GM13977 (cell line): Measurements from ENCODE around the gene PGRMC2.

Experiments
- DNase-seq: peaks from one replicate; pipeline ENCODE4 v3.0.0; 2012; ENCODE audit warnings: low spot score
- in situ Hi-C: fragments of 300-500 bp; cut with MboI; formaldehyde crosslinking; loops from one replicate; pipeline ENCODE4 v1.12.0; 2022; ENCODE audit warnings: low sequenced_read_pairs, low pct_unique_long_range_greater_than_20kb, mixed read lengths, inconsistent platforms; ENCODE audit not compliant: unreplicated experiment
- TF ChIP-seq, protein P1 (sequence below): IDR thresholded peaks from 2 replicates; pipeline ENCODE4 v1.5.1; 2012; ENCODE audit warnings: mild to moderate bottlenecking, control low read depth; ENCODE audit not compliant: insufficient read depth; ENCODE audit errors: extremely low read depth, missing control alignments

PGRMC2 gene, protein sequence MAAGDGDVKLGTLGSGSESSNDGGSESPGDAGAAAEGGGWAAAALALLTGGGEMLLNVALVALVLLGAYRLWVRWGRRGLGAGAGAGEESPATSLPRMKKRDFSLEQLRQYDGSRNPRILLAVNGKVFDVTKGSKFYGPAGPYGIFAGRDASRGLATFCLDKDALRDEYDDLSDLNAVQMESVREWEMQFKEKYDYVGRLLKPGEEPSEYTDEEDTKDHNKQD

DNA sequence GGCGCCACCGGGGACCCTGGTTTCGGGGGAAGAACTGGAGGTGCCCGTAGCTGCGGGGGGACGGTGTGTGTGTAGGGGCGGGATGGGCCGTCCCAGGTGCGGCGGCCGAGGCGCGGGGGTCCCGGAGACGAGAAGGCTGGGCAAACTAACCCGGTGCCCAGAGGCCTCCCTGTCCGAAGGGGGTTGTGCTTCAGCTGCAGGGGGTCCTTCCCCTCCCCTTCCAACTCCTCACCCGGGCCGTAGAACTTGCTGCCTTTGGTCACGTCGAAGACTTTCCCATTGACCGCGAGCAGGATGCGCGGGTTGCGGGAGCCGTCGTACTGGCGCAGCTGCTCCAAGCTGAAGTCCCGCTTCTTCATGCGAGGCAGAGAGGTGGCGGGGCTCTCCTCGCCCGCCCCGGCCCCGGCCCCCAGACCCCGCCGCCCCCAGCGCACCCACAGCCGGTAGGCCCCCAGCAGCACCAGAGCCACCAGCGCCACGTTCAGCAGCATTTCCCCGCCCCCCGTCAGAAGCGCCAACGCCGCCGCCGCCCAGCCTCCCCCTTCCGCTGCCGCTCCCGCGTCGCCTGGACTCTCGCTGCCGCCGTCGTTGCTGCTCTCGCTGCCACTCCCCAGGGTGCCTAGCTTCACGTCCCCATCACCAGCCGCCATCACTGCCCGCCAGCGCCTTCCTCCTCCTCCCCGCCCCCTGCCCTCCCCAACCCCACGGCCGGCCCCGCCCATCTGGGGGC, at the start of gene PGRMC2:
PGRMC2 (minus strand) TSS at position 673 of the 730 bp plus-strand sequence; CDS start at position 650, 23 bp downstream.
- DNase-seq, result peak; percentile 16
- TF ChIP-seq, protein P1, sequence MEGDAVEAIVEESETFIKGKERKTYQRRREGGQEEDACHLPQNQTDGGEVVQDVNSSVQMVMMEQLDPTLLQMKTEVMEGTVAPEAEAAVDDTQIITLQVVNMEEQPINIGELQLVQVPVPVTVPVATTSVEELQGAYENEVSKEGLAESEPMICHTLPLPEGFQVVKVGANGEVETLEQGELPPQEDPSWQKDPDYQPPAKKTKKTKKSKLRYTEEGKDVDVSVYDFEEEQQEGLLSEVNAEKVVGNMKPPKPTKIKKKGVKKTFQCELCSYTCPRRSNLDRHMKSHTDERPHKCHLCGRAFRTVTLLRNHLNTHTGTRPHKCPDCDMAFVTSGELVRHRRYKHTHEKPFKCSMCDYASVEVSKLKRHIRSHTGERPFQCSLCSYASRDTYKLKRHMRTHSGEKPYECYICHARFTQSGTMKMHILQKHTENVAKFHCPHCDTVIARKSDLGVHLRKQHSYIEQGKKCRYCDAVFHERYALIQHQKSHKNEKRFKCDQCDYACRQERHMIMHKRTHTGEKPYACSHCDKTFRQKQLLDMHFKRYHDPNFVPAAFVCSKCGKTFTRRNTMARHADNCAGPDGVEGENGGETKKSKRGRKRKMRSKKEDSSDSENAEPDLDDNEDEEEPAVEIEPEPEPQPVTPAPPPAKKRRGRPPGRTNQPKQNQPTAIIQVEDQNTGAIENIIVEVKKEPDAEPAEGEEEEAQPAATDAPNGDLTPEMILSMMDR, result no peak
- in situ Hi-C loops, result no loop called here

DNA sequence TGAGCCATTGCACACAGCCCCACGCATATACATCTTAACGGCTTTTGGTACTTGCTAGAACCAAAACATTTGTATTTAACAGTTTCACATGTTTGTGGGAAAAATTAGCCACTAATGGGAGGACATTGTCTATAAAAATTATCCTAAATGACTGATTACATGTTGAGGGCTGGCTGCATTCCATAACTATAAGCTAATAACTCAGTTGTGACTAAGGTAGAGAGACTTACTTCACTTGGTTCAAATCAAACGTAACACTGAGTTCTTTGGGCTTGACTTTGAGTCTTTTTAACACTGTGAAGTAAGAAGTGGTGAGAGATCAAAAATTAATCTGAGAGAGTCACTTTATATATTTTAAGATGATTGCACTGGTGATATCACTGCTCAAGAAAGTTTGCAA, 47.9 kb upstream of the PGRMC2 start:
- in situ Hi-C loops, result no loop called here
- TF ChIP-seq, protein P1, result no peak
- no peak for DNase-seq

DNA sequence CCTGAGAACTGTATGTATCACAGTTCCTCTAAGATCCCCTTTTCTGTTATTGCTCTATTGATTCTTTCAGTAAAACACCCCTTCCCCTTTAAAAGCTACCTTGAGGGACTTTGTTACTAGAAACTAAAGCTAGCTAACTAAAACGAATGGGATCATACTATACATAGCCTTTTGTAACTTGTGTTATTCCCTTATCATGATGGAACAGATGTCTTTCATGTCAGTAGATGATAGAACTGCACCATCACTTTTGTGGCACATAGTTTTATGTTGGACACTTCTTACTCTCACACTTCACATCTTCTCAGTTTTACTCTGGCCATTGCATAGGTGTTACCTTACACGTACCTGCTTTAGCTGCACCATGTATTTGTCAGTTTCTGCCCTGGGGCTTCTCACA, 46.6 kb upstream of the PGRMC2 start:
- DNase-seq, result no peak
- TF ChIP-seq, protein P1, result no peak
- in situ Hi-C loops, result no loop called here

DNA sequence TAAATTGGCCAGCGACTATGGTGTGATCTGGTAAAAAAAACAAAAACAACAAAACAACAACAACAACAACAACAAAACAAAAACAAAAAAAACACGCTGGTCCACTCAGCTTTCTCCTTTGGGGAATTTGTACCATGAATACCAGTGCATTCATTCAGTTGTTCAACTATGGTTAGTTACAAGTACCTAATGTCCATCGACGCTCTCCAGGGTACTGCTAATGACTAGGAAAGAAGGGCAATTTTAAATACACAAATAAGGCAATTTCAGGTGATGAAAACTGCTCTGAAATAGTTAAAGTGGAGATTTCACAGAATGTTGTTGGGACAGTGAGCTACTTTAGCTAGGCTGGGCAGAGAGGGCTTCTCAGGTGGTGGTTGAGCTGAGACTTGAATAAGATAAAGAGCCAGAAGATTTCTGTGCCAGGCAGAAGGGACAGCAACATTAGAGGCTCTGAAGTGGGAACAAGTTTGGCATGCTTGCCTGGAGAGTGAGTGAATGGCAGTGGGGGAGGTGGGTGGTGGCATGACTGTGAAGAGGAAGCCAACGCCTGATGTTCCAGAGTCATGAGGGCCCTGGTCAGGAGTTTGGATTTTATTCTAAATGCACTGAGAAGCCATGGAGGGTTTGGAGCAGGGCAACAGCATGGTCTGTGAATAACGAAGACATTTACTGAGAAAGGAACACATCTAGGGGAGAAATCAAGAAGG, 45.9 kb upstream of the PGRMC2 start:
- in situ Hi-C loops, result no loop called here
- no peak for DNase-seq
- TF ChIP-seq, protein P1, result no peak

DNA sequence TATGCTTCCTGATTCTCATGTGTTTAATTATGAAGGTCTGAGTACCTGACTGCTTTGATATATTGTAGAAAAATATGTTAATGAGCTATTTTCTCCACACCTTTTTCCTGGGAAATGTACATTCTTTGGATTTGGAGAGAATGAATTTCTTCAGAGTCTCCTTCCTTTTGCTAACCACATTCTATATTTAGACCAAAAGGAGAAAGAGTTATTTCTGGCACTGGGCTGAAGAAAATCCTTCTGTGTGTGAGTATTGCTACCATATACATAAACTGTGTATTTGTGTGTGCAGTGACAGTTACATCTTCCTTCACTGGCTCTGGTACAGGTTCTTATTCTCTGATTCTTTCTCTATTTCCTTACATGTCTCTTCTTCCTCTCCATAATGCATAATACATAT, 44.5 kb upstream of the PGRMC2 start:
- TF ChIP-seq, protein P1, result no peak
- no peak for DNase-seq
- in situ Hi-C loops, result no loop called here

DNA sequence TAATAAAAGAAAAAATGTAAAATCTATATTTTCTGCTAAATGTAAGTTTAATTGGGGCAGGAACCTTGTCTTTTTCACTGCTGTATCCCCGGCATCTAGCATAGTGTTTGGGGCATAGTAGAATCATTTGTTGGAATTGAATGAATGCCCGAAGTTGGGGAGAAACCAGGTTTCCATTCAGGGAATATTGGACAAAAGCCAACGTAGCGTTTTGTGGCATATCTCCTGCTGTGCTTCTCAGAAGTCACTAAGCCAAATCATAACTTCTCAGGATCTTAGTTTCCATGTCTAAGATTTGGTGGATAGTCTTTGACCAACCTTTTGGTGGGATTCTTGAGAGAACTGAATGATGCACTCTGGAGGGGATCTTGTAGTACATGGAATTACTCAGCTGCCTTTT, 42.0 kb upstream of the PGRMC2 start:
- DNase-seq, result no peak
- in situ Hi-C loops, result no loop called here
- TF ChIP-seq, protein P1, result no peak
